Activated CD4-positive, alpha-beta T cell treated with anti-CD3 and anti-CD28 coated beads, Interleukin-2, Interleukin-6, amounts not matched to agents 100 ng/mL and 50 ng/mL, durations not matched to agents 16 hours and 8 hours (primary cell): Measurements from ENCODE around the gene BLOC1S3.

Experiments
- DNase-seq: peaks from one replicate; pipeline ENCODE4 v3.0.0-alpha.2; 2020

The BLOC1S3 gene

DNA sequence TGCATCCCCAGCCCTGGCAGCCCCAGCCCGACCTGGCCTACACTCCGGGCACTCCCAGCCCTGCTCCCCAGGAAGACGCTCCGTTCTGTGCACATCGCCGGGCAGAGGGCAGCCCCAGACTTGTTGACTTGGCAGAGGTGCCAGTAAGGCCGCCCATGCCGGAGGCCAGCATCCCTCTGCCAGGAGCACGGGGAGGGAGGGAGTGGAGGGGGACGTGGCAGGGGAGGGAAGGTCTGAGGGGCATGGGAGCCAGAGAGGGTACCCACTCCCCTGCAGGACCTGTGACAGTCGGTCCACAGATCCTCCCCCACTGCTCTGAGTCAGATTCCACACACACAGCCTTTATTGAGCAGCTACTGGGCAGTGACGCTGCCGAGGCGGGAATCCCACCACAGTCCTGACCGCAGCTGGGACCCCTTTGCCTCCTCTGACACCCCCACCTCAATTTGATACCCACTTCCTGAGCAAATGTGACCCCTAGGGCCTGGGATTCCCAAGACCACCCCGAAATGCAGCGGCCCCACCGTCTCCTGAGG is 15.9 kb upstream of the BLOC1S3 start:
- no peak for DNase-seq

DNA sequence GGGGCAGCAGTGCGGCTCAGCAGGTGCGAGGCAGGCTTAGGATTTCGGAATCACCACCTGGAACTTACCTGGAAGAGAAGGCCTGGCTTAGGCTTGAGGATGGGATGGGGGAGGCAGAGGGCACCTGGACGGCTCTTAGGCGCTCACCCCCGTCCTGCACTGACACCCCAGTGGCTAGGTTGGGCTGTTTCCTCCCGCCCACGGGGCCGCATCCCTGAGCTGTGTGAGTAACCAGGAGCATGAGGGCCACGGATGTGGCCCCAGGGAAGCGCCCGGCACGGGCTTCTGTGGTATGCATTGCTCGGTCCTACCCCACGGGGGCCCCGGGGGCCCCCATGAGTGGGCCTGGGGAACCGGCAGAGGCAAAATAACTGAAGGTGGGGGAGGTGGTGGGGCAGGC is 15.4 kb upstream of the BLOC1S3 start:
- DNase-seq, result no peak

DNA sequence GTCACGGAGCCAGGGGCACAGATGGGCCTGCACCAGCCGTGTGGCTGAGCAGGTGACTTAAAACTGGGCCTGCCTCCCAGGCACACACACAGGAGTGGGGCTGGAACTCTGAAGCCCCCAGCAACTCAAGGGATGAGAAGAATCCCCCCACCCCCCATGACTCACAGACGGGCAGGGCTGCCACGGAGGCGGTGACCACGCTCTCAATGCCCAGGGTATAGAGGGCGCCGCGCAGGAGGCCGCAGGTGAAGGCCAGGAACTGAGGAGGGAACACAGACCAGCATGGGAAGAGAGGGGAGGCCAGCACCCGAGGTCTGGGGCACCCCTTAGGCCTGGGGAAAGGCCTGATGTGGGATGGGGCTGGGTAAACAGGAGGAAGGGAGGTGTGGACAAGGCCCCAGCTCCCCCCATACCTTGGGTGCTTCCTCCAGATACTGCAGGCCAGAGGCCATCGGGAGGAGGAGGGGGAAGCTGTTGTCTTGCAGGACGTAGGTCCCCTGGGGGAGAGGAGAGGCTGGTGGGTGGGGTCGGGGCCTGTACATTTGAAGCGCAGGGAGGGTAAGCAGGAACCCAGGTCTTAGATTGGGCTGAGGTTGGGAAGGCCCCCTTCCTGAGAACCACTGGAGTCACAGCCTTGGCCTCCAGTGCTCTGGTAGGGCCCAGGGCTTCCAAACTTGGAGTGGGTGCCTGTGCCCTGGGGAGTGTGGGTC is 14.7 kb upstream of the BLOC1S3 start:
- no peak for DNase-seq

DNA sequence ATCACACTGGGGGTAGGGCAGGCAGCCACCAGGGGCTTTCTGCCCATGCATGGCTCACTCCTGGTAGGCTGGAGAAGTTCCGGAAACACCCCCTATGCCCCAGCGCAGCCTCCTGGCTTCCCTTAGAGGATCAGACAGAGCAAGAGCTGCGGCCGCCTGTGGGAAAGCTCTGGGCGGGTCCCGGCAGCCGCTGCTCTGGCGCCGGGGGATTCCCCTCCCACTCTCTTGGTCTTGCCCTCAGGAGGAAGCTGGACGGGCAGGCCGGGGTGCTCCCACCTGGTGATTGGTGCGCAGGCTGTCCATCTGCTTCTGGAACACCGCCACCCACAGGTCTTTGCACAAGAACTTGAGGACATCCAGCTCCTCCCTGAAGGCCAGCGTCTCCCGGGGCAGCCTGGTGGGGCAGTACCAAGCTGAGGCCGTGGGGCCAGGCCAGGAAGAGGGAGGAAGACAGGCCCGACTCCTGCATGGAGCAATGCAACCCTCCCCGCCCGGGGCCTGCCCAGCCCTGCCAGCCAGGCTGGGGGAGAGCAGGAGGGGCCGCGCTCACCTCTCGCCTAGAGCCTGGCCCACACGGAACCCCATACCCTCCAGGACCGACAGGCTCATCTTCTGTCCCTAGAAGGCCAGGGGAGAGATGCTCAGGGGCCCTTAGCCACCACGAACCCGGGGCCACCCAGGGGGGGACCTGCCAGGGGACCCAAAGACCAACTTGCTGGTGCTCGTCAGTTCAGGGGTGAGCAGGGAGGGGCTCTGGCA is 13.8 kb upstream of the BLOC1S3 start:
- DNase-seq, result peak; percentile 76

DNA sequence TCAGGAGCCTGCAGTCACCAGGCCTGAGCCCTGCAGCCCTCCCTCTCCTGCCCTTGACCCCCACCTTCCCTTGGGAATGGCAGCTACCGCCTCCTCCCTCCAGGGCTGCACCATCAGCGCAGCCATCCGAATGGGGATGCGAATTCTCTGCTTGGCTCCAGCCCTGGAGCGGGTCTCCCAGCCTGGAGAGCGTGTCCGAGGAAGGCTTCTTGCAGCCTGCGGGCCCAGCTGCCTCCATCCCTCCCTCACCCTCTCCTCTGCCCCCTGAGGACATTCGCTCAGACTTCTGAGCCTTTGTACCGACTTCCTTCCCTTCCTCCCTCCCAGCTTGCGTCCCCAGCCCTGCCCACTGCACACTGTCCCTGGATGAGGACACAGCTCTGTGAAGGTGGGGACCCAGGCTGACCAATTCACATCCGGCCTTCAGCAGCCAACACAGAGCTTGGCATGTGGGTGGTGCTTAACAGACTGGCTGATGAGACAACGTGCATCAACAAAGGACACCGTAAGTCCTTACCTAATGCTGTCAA is 11.8 kb upstream of the BLOC1S3 start:
- DNase-seq, result no peak

DNA sequence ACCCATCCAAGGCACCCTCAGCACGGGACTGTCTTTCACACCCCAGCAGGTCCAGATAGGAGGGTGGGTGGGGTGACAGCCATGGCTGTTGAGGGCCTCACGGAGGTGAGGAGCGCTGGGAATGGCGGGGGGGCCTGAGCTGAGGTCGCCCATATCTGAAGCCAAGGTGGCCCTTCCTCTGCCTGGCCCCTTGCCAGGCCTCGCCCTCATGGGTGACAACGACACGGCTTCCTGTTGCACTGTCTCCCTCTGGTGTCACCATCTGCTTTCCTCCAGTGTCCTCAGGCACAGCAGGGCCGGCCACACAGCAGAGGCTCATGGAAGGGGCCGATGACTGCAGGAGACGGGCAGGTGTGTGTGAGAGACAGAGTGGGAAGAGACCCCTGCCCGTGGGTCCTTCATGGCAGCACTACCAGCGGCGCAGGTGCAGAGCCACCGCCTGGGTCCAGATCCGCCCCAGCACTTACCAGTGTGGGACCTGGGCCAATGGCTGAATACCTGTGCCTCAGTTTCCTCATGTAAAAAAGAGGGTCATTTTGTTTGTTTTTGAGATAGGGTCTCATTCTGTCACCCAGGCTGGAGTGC is 9.7 kb upstream of the BLOC1S3 start:
- DNase-seq, result no peak

DNA sequence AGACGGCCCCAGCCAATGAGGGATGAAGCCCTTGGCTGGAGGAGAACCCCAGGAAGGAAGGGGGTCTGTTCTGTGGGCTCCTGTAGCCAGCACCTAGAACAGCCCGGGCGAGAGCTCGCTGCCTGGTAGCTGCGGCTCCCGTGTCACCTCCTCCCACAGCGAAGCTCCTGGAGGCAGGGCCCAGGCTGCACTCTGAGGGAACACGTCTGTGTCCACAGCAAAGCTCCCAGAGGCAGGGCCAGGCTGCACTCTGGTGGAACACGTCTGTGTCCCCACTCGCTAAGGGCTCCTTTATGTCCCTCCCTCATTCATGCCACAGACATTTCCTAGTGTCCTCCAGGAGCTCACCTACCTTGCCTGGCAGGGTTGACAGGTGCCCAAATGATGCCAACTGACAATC is 9.0 kb upstream of the BLOC1S3 start:
- DNase-seq, result no peak

DNA sequence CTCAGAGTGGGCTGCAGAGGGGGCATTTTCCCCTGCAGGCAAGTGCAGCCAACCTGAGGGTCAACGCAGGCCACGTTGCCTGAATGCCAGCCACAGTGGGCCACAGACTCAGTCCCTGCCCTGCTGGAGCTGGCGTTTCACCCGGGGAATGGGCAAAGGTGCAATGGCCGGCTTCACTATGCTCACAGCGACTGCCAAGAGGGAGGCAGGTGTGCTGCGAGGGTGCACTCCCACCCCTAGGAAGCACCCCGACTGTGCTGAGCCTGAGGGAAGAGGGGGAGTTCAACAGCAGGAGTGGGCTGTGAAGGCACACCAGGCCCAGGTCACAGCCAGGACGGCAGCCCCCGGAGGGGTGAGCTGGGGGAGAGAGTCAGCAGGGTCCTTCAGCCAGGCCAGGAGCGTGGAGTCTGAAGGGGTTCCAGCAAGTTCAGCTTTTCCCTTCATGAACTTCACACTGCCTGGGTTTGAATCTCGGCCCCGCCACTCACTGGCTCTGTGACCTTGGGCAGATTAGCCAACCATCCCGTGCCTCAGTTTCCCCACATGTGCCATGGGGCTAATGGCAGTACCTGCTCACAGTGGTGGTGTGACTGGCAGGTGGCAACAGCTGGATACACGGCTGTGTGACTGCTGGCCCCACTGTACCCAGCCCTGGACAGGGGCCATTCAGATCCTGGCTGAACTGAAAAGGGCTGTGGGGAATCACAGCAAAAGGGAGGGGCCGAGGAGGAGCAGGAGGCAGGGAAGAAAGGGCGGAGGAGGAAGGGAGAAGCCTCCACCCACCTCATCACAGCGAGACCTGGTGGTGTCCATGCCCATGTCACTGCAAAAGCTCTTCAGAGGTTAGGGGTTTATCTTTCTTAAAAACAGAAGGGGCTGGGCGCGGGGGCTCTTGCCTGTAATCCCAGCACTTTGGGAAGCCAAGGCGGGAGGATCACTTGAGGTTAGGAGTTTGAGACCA is 8.2 kb upstream of the BLOC1S3 start:
- no peak for DNase-seq

DNA sequence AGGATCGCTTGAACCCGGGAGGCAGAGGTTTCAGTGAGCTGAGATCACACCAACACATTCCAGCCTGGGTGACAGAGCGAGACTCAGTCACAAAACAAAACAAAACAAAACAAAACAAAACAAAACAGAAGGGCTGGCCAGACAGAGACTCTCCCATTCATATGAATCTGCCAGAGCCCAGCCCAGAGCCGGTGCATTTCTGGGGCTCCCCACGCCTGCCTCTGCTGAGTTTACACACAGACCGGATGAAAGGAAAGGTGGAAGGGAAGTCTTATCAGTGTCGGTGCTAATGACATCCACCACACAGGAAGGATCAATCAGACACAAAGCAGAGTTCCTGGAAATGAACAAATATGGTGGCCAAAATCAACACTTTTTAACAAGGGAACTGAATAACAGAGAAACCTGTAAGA is 7.4 kb upstream of the BLOC1S3 start:
- peak; percentile 65 for DNase-seq

DNA sequence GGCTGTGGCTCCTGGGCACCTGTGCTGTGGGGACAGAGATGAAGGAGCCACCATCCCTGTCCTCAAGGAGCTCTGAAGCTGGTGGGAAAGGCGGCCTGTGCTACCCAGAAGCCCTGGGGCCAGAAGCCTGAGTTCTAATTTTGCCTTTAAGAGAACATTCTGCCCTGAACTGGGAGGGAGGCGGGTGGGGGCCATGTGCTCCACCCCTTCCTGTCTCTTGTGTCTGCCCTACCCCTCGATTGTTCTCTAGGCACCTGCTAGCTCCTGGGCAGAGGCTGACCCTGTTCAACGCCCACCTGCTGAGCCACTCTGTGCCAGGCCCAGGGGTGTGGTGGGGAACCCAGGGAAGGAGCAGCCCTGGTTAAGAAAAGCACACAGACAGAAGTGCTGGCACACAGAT is 6.4 kb upstream of the BLOC1S3 start:
- DNase-seq, result no peak

DNA sequence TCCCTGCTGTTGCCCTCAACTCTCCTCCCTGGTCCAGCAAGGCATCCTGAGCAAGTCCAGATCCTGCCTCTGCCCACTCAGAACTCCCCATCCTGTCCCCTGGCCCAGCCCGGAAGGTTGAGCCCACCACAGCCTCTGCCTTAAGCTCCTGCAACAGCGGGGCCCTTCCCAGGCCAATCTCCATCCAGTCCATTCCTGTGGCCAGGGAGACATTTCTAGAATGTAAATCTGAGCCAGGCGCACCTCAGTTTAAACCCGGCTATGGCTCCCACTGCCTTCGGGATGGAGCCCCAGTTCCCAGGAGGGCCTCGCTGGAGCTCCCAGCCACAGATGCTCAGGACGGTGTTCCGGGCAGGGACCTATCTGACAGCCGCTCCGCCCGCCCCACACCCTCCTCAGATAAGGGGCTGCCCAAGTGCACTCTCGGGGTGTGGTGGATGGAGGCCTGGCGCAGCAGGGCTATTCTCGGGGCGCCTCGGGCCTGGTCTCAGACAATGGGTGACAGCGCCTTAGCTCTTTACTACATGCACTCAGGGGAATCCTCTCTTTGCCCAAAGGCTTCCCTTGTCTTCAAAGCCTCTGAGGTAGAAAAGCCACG is 5.9 kb upstream of the BLOC1S3 start:
- DNase-seq, result no peak

DNA sequence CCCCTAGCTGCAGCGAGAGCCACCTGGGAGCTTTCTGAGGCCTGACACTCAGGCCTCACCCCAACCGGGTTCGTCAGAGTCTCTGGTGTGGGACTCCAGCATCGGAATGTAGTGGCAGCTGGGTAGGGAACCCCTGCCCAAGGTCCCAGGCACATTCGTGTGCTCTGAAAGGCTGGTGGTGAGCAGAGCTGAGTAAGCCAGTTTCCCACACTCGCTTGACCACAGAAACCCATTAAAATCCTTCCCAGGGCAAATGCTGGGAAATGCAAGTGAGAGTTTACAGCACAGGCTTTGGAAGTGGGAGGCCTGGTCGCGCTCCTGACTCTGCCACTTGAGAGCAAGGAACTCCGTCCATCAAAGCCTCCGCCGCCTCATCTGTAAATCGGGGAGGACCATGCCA is 4.8 kb upstream of the BLOC1S3 start:
- no peak for DNase-seq

DNA sequence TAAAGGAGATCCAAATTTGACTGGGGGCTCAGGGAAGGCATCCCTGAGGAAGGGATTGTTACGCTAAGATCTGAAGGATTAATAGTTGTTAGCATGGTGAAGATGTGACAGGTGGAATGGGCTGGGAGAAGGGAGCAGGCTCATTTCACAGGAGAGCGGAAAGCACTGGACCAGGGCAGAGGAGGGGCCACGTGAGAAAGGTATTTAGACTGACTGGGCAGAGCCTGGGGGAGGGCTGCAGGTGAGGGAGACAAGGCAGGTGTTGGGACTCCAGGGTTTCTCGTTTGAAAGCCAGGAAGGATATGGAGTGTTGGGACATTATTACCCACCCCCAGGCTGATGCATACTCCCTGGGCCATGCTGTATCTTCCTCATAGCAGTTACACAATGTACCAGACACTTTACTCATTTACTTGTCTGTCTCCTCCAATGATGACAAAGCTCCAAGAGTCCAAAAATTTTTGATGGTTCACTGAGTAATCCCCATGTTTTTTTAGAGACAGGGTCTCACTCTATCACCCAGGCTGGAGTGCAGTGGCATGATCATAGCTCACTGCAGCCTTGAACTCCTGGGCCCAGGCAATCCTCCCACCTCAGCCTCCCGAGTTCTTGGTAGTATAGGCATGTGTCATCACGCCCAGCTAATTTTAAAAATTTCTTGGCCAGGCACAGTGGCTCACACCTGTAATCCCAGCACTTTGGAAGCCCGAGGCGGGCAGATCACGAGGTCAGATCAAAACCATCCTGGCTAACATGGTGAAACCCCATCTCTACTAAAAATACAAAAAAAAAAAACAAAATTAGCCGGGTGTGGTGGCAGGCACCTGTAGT is 2.9 kb upstream of the BLOC1S3 start:
- DNase-seq, result no peak

DNA sequence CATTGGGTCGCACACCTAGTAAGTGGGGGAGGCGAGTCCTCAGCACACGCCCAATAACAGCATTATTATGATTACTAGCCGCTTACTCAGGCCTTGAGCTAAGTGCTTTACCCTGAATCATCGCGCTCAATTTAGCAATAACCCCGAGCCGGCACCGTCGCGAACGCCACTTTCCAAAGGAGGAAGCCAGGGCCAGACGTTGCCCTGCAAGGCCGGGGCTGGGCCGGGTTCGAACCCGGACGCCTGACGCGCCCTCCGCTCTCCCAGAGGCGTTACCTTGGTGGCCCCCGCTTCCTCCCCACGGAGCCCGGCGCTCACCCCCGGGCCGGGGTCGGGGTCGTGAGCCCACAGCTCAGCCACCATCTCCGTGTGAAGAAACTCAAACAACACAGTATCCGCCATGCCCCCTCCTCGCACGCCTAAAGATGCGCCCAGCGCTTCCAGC is 745 bp upstream of the BLOC1S3 start, which contains the start of gene TRAPPC6A:
TSS of gene TRAPPC6A (minus strand) at position 421 of the 445 bp plus-strand sequence. CDS start at position 402, 19 bp downstream.
- no peak for DNase-seq

DNA sequence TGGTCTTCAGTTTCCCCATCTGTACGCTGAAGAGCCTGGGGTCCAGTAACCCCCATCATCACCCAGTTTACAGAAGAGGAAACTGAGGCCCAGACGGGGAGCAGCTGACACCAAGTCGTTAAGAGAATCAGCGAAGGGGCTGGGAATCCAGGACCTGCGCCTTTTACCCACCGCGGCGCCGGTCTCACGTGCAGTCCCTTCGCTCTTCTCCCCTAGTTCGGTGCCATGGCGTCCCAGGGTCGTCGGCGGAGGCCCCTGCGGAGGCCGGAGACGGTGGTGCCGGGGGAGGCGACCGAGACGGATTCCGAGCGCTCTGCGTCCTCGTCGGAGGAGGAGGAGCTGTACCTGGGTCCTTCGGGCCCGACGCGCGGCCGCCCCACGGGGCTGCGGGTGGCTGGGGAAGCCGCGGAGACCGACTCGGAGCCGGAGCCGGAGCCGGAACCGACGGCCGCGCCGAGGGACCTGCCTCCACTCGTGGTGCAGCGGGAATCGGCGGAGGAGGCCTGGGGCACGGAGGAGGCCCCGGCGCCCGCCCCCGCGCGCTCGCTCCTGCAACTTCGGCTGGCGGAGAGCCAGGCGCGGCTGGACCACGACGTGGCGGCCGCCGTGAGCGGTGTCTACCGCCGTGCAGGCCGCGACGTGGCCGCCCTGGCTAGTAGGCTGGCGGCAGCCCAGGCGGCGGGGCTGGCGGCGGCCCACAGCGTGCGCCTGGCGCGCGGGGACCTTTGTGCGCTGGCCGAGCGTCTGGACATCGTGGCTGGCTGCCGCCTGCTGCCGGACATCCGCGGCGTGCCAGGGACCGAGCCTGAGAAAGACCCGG is 698 bp downstream of the BLOC1S3 start:
- DNase-seq, result peak; percentile 47

DNA sequence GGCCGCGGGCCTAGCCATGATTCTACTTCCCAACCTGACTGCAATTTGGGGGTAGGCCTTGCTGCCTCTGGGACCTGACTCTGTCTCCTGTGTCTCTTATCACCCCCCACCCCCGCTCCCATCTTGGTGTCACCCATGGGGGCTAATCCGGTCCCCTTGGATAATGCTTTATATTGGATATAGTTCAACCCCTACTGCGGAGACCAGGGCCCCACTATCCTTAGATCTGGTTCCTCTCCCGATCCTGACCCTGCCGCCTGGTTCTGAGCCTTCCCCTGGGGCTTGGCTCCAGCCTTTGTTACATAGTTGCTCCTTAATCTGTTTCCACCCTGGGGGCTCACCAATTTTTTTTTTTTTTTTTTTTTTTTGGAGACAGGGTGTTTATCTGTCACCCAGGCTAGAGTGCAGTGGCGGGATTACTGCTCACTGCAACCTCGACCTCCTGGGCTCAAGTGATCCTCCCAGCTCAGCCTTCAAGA is 1.3 kb downstream of the BLOC1S3 start:
- DNase-seq, result no peak

DNA sequence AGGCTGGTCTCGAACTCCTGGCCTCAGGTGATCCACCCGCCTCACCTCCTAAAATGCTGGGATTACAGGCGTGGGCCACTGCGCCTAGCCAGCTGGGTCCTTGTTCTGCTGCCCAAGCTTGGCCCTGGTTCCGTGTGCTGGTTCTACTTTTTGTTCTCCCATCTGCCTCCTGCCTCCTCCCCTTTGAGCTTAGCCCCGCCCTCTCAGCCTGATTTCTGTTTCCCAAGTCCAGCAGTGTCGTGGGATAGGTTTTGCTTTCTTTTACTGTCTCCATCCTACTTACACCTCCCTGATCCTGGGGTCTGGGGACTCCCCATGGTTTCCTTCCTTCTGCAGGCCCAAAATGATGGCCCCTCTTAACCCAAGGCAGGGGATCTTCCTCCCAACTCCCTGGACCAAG is 2.4 kb downstream of the BLOC1S3 start:
- DNase-seq, result no peak

DNA sequence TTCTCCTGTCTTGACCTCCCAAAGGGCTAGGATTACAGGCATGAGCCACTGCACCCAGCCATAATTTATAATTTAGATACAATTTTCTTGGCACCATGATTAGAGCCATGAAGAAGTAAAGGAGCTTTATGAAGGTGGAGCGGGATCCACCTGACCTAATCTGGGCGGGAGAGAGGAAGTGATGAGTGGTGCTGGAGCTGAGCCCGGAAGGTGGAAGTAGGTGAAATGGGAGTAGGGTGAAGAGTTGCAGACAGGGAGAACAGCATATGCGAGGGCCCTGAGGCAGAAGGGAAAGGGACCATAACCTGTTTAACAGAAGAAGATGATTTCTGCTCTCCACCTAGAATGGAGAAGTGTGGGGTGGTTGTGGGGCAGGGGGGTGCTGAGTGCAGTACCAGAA is 4.2 kb downstream of the BLOC1S3 start:
- DNase-seq, result no peak

DNA sequence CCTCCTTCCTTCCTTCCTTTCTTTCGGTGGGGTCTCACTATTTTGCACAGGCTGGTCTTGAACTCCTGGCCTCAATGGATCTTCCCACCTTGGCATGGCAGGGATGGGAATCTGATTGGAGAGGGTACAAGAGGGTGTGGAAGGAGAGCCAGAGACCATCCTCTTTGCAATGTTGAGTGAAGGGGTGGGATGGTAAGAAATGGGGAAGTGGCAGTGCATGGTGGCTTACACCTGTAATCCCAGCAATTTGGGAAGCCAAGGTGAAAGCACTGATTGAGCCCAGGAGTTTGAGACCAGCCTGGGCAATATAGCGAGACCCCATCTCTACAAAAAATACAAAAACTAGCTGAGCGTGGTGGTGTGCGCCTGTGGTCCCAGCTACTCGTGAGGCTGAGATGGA is 5.5 kb downstream of the BLOC1S3 start:
- DNase-seq, result no peak
